HG03159 (cell line): ENCODE results near the gene GRAMD1B.
"Not testable (repeated sequence)": the region's sequence is repeated elsewhere in the genome, so short reads cannot be mapped to it uniquely, and the experiment has no call there.

Experiments used
- ATAC-seq: cut with Tn5 transposase; IDR thresholded peaks from one replicate; pipeline ENCODE4 v1.9.1; 2021; ENCODE audit warnings: mild to moderate bottlenecking, moderate library complexity; ENCODE audit not compliant: unreplicated experiment

Gene GRAMD1B

GRCh38 chr11:123439616-123440015, 9.5 kb downstream of the GRAMD1B start:
- ATAC-seq = no peak

- no peak for ATAC-seq
Observed at GRCh38 chr11:123441161-123441560, 11.1 kb downstream of the GRAMD1B start.

GRCh38 chr11:123443851-123444623, 14.0 kb downstream of the GRAMD1B start:
- no peak for ATAC-seq

GRCh38 chr11:123448823-123449222, 18.8 kb downstream of the GRAMD1B start:
- ATAC-seq = no peak

GRCh38 chr11:123449436-123449835, 19.4 kb downstream of the GRAMD1B start:
- no peak for ATAC-seq

- no peak for ATAC-seq
Observed at GRCh38 chr11:123450623-123451022, 20.6 kb downstream of the GRAMD1B start.

- no peak for ATAC-seq
Observed at GRCh38 chr11:123451183-123451781, 21.2 kb downstream of the GRAMD1B start.

- ATAC-seq = no peak
Observed at GRCh38 chr11:123452794-123453193, 22.7 kb downstream of the GRAMD1B start.

- no peak for ATAC-seq
Observed at GRCh38 chr11:123454060-123454651, 24.1 kb downstream of the GRAMD1B start.

GRCh38 chr11:123454796-123455195, 24.7 kb downstream of the GRAMD1B start:
- no peak for ATAC-seq

- ATAC-seq = not testable (repeated sequence)
Observed at GRCh38 chr11:123456448-123456847, 26.4 kb downstream of the GRAMD1B start.

GRCh38 chr11:123457187-123457770, 27.2 kb downstream of the GRAMD1B start:
- ATAC-seq = no peak

GRCh38 chr11:123458501-123458900, 28.4 kb downstream of the GRAMD1B start:
- ATAC-seq = no peak

GRCh38 chr11:123460012-123460700, 30.1 kb downstream of the GRAMD1B start:
- ATAC-seq = no peak

GRCh38 chr11:123461164-123461563, 31.1 kb downstream of the GRAMD1B start:
- ATAC-seq = no peak

GRCh38 chr11:123465667-123466066, 35.6 kb downstream of the GRAMD1B start:
- ATAC-seq = not testable (repeated sequence)

- not testable (repeated sequence) for ATAC-seq
Observed at GRCh38 chr11:123466172-123466571, 36.1 kb downstream of the GRAMD1B start.

- ATAC-seq = no peak
Observed at GRCh38 chr11:123469089-123469488, 39.0 kb downstream of the GRAMD1B start.

- no peak for ATAC-seq
Observed at GRCh38 chr11:123469586-123469985, 39.5 kb downstream of the GRAMD1B start.

GRCh38 chr11:123470842-123471241, 40.8 kb downstream of the GRAMD1B start:
- ATAC-seq = no peak
